GM18873 (cell line): Measurements from ENCODE around the gene NR1H3.
A peak's percentile ranks its signal among the peaks of the same experiment; 100 is the strongest.
"Not testable (repeated sequence)": the region's sequence is repeated elsewhere in the genome, so short reads cannot be mapped to it uniquely, and the experiment has no call there.

ENCODE experiments used
- ATAC-seq: cut with Tn5 transposase; IDR thresholded peaks from one replicate; pipeline ENCODE4 v1.9.1; 2021; ENCODE audit warnings: mild to moderate bottlenecking, moderate library complexity, moderate number of reproducible peaks; ENCODE audit not compliant: unreplicated experiment, low FRiP score

Gene NR1H3

DNA sequence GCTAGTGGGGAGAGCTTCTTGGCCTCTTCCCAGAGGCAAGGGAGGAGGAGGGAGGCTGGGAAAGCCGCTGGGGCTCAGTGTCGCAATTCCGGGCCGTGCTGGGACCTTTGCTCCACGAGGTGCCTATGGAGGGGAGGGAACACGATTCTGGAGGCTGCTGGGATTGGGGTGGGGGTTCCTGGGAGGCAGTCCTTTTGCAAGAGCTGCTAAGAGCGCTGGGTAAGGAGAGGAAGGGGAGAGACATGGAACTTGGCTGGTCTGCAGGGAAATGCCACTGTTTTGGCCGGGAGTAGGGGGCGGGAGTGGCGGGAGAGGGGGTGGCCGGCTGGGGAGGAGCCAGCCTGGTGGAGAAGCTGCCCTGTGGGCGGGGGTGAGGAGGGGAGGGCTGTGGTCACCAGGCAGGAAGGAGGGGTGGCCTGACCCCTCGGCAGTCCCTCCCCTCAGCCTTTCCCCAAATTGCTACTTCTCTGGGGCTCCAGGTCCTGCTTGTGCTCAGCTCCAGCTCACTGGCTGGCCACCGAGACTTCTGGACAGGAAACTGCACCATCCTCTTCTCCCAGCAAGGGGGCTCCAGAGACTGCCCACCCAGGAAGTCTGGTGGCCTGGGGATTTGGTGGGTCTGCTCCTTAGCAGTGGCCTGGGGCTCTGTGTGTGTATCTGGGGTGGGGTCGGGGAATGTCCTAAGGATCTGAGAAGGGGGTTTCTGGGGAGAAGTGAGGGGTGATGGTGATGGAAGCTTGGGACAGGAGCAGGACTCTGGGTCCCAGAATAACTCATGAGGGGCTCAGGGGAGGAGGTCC is at the start of gene NR1H3:
Gene NR1H3, plus strand, starts transcription at position 480 of the 800 bp plus-strand sequence. CDS start 1,221 bp downstream, outside the sequence.
- ATAC-seq: no peak

DNA sequence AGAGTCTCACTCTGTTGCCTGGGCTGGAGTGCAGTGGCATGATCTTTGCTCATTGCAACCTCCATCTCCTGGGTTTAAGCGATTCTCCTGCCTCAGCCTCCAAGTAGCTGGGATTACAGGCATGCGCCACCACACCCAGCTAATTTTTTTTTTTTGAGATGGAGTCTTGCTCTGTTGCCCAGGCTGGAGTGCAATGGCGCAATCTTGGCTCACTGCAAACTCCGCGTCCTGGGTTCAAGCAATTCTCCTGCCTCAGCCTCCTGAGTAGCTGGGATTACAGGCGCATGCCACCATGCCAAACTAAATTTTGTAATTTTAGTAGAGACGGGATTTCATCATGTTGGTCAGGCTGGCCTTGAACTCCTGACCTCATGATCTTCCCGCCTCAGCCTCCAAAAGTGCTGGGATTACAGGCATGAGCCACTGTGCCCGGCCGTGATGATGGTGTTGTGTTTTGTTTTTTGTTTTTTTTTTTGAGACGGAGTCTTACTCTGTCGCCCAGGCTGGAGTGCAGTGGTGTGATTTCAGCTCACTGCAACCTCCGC is 49.7 kb upstream of the NR1H3 start:
- not testable (repeated sequence) for ATAC-seq

GRCh38 chr11:47208628-47209027 is 49.2 kb upstream of the NR1H3 start:
- ATAC-seq: no peak

- ATAC-seq: no peak
Observed at GRCh38 chr11:47212938-47213337, 44.9 kb upstream of the NR1H3 start.

DNA sequence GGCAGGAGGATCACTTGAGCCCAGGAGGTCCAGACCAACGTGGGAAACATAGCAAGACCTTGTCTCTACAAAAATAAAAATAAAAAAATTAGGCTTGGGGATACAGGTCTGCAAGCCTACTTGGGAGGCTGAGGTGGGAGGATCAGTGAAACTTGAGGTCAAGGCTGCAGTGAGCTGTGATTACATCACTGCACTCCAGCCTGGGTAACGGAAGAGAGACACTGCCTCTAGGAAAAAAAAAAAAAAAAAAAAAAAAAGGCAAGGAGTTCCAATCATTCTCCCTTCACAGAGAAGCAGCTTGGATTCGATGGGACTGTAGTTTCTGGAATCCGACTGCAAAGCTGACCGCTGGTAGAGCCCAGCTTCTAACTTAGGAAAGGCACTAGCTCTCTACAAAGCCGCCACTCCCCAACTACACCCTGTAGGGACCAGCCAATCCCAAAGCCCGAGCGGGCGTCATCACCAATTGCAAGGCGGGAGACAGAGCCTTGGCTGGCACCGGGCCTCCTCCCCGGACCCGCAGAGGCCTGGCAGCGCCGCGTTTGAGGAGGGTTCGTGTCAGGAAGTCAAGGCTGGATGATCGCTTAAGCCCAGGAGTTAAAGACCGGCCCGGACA is 43.7 kb upstream of the NR1H3 start:
- peak; percentile 40 for ATAC-seq

DNA sequence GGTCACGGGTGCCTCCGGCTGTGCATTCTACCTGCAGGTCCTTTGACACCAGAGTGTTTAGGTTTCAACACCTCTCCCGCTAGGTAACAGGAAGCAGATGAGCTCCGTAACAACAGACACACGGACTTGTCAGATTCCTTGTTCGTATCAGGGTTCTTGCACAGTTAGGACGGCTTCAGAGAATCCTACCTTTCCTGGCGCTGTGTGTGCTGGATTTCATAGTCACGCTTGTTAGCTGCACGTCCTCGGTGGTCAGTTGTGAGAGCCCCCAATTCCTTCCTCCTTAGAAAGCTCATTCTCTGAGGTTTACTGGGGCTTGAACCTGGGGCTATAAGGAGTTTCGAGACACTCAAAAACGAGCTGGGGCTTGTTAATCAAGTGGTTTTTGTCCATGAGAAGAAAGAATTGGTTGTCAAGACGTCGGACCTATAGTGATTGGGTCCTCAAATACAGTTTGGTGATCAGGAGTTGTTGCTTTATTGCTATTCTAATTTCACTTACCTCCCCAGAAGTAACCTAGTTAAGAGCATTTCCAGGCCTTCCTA is 42.4 kb upstream of the NR1H3 start:
- ATAC-seq: no peak

- ATAC-seq: no peak
Observed at GRCh38 chr11:47216121-47216798, 41.5 kb upstream of the NR1H3 start.

- ATAC-seq: no peak
Observed at GRCh38 chr11:47220401-47220821, 37.4 kb upstream of the NR1H3 start.

GRCh38 chr11:47222696-47223095 is 35.1 kb upstream of the NR1H3 start:
- no peak for ATAC-seq

GRCh38 chr11:47225552-47226400 is 32.0 kb upstream of the NR1H3 start:
- ATAC-seq: peak; percentile 53

- no peak for ATAC-seq
Observed at GRCh38 chr11:47229161-47229560, 28.6 kb upstream of the NR1H3 start.

- ATAC-seq: no peak
Observed at GRCh38 chr11:47233051-47233450, 24.7 kb upstream of the NR1H3 start.

- ATAC-seq: no peak
Observed at GRCh38 chr11:47233989-47234668, 23.7 kb upstream of the NR1H3 start.

GRCh38 chr11:47234669-47235100 is 23.1 kb upstream of the NR1H3 start:
- ATAC-seq: no peak

DNA sequence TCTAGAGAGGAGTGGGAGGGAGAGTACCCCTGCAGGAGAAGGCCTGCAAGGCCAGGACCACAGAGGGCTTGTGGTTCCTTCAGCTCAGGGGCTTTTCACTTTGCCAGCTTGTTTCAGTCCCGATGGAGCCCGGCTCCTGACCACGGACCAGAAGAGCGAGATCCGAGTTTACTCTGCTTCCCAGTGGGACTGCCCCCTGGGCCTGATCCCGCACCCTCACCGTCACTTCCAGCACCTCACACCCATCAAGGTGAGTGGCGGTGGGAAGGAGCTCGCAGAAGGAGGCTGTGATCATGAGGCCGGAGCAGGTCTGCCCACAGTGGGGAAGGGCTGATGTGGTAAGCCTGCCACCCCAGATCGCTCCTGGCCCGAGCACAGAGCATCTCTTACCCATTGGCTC is 22.6 kb upstream of the NR1H3 start:
- ATAC-seq: no peak

DNA sequence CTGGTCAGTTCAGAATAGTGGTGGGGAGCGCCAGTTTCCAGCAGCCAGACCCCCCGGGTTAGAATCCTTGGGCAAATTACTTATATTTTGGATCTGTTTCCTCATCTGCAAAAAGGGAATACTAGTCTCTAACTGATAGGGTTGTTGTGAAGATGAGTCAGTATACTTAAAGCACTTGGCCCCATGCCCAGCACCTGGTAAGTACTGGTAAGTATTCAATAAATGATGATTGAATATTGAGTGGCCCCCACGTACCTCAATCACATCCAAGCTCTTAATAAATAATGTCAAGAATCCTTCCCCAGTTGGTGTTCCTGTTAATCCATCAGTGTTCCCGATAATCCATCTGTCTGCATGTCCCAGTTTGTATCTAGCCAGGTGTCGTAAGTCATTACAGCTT is 21.3 kb upstream of the NR1H3 start:
- no peak for ATAC-seq

DNA sequence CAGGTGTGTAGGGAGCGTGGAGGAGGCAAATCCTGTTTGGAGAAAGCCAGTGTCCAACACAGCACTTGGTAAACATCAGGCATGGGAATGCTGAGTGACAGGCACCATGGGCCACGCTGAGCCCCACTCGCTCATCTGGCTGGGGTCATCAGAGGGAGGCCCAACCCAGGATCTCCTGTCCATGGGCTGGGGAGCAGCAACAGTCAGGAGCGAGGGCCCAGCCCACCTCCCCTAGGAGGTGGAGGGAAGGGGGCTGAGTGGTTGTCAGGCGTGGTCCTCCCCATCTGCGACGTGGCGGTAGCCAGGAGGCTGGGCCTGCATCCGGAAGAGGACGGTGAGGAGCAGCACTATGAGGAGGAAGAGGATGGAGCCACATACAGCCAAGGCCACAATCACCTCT is 17.9 kb upstream of the NR1H3 start:
- no peak for ATAC-seq

GRCh38 chr11:47241841-47242301 is 15.9 kb upstream of the NR1H3 start:
- no peak for ATAC-seq

GRCh38 chr11:47242596-47243192 is 15.1 kb upstream of the NR1H3 start:
- ATAC-seq: no peak
